ENCODE results near the gene DNAJB6.

The DNAJB6 gene

GRCh38 chr7:157465891-157466866 lies 129.4 kb downstream of the DNAJB6 start:
- no peak for TF ChIP-seq CTCF (conservative IDR thresholded peaks at IDR 0.05; ENCODE audit: low read depth, low read length)
- H3K4me3 ChIP-seq (ENCODE audit: low read depth, low read length), result no peak overlapping the region
- peak; percentile 30 for DNase-seq (ENCODE audit: low read depth)

GRCh38 chr7:157466867-157467261 lies 130.1 kb downstream of the DNAJB6 start:
- DNase-seq (ENCODE audit: low read depth), result no peak
- peak; percentile 18 for TF ChIP-seq CTCF (conservative IDR thresholded peaks at IDR 0.05; ENCODE audit: low read depth, low read length)
- no peak overlapping the region for H3K4me3 ChIP-seq (ENCODE audit: low read depth, low read length)

Data from choroid plexus epithelial cell (primary cell).